Measurements from ENCODE around the gene SLC35B3.

DNA sequence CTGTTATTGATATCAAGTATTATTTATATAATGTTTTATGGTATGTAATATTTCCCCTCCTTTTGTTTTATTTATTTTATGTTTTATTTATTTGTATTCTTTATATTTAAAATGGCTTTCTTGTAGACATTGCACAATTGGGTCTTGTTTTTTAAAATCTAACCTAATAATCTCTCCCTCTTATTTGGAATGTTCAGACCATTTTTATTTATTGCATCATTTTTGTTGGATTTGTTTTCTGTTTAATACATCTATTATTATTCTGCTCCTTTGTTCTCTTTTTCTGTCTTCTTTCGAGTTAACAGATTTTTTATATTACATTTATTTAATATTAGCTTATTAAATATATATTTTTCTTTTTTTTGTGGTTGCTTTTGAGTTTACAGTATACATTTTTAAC, 43.1 kb upstream of the SLC35B3 start:
- TF ChIP-seq POLR2AphosphoS5 (IDR thresholded peaks at IDR 0.05; ENCODE audit: low read depth, low read length) (no peak), CTCF (IDR thresholded peaks at IDR 0.05 in 2 of 3, conservative IDR thresholded peaks at IDR 0.05 in 1 of 3; ENCODE audit: borderline replicate concordance in 1 of 3, insufficient read depth in 1 of 3, low read depth in 2 of 3, low read length in 2 of 3) (no peak), SP1 (IDR thresholded peaks at IDR 0.05; ENCODE audit: low read depth) (no peak), POLR2A (IDR thresholded peaks at IDR 0.05; ENCODE audit: borderline replicate concordance, extremely low read depth, insufficient read depth, insufficient read length) (no peak), SIN3A (IDR thresholded peaks at IDR 0.05; ENCODE audit: low read depth) (no peak), RAD21 (IDR thresholded peaks at IDR 0.05; ENCODE audit: low read depth) (no peak), REST (IDR thresholded peaks at IDR 0.05; ENCODE audit: low read depth) (no peak), ZNF274 (IDR thresholded peaks at IDR 0.05; ENCODE audit: low read depth, low read length) (no peak), JUND (IDR thresholded peaks at IDR 0.05) (no peak), EZH2phosphoT487 (IDR thresholded peaks at IDR 0.05; ENCODE audit: borderline replicate concordance) (no peak)
